COLO829 (cell line): Measurements from ENCODE around the gene ZNF488.

ENCODE experiments used
- DNase-seq: peaks from one replicate; pipeline ENCODE4 v3.0.0; 2012; ENCODE audit warnings: low spot score

The ZNF488 gene

GRCh38 chr10:47381427-47382379, 2.4 kb downstream of the ZNF488 start:
- no peak for DNase-seq

- DNase-seq = no peak
Measured at GRCh38 chr10:47381103-47381395, 3.0 kb downstream of the ZNF488 start.

GRCh38 chr10:47380341-47381102, 3.6 kb downstream of the ZNF488 start:
- DNase-seq = no peak

- DNase-seq = peak; percentile 40
Measured at GRCh38 chr10:47379901-47380300, 4.2 kb downstream of the ZNF488 start.

- no peak for DNase-seq
Measured at GRCh38 chr10:47379445-47379785, 4.7 kb downstream of the ZNF488 start.

GRCh38 chr10:47378606-47379444, 5.3 kb downstream of the ZNF488 start:
- no peak for DNase-seq

GRCh38 chr10:47378183-47378510, 5.9 kb downstream of the ZNF488 start:
- DNase-seq = no peak

GRCh38 chr10:47376522-47377220, 7.4 kb downstream of the ZNF488 start:
- DNase-seq = no peak

GRCh38 chr10:47374611-47375536, 9.2 kb downstream of the ZNF488 start:
- no peak for DNase-seq

GRCh38 chr10:47372726-47373125, 11.4 kb downstream of the ZNF488 start:
- DNase-seq = no peak

- DNase-seq = no peak
Measured at GRCh38 chr10:47371629-47372485, 12.2 kb downstream of the ZNF488 start.

GRCh38 chr10:47370878-47371277, 13.2 kb downstream of the ZNF488 start:
- DNase-seq = no peak

- DNase-seq = no peak
Measured at GRCh38 chr10:47370015-47370767, 13.9 kb downstream of the ZNF488 start.

GRCh38 chr10:47369251-47369894, 14.7 kb downstream of the ZNF488 start:
- DNase-seq = no peak

- DNase-seq = no peak
Measured at GRCh38 chr10:47368431-47369180, 15.5 kb downstream of the ZNF488 start.

- DNase-seq = no peak
Measured at GRCh38 chr10:47367646-47368045, 16.4 kb downstream of the ZNF488 start.

- no peak for DNase-seq
Measured at GRCh38 chr10:47366731-47367460, 17.2 kb downstream of the ZNF488 start.
